GM18505 (cell line): ENCODE data around the gene NDE1.
A peak's percentile ranks its signal among the peaks of the same experiment; 100 is the strongest.
"Not testable (repeated sequence)": the region's sequence is repeated elsewhere in the genome, so short reads cannot be mapped to it uniquely, and the experiment has no call there.

Source experiments
- ATAC-seq: cut with Tn5 transposase; IDR thresholded peaks from one replicate; pipeline ENCODE4 v1.9.1; 2021; ENCODE audit not compliant: unreplicated experiment
- POLR2A ChIP-seq: IDR thresholded peaks from 4 replicates; pipeline ENCODE4 v1.6.1; 2011; ENCODE audit warnings: borderline replicate concordance; ENCODE audit not compliant: insufficient read depth, insufficient read length; ENCODE audit errors: extremely low read depth

The NDE1 gene

GRCh38 chr16:15641753-15642556, 8.1 kb upstream of the NDE1 start:
- no peak for ATAC-seq
- no peak for TF ChIP-seq POLR2A

- TF ChIP-seq POLR2A, result peak; percentile 84
- peak; percentile 54 for ATAC-seq
Observed at GRCh38 chr16:15642557-15643047, 7.4 kb upstream of the NDE1 start.

GRCh38 chr16:15643048-15643945, 6.7 kb upstream of the NDE1 start, which contains the start of gene MARF1:
MARF1 (minus strand) TSS chr16:15643154; CDS start chr16:15639233, 3,921 bp downstream.
- ATAC-seq, result peak; percentile 54
- peak; percentile 78 for TF ChIP-seq POLR2A

GRCh38 chr16:15643946-15644250, 6.1 kb upstream of the NDE1 start:
- ATAC-seq, result no peak
- TF ChIP-seq POLR2A, result no peak

- TF ChIP-seq POLR2A, result no peak
- ATAC-seq, result no peak
Observed at GRCh38 chr16:15644267-15644961, 5.6 kb upstream of the NDE1 start.

- ATAC-seq, result not testable (repeated sequence)
Observed at GRCh38 chr16:15644962-15645465, 5.0 kb upstream of the NDE1 start.

- ATAC-seq, result not testable (repeated sequence)
Observed at GRCh38 chr16:15646557-15647293, 3.3 kb upstream of the NDE1 start.

GRCh38 chr16:15647294-15648014, 2.6 kb upstream of the NDE1 start:
- no peak for TF ChIP-seq POLR2A

GRCh38 chr16:15648135-15648730, 1.8 kb upstream of the NDE1 start:
- no peak for ATAC-seq
- no peak for TF ChIP-seq POLR2A

More at GRCh38 chr16:15647294-15648014, 2.6 kb upstream of the NDE1 start:
- ATAC-seq, result no peak

GRCh38 chr16:15649311-15649710, 734 bp upstream of the NDE1 start:
- ATAC-seq, result not testable (repeated sequence)

GRCh38 chr16:15649727-15650018, 372 bp upstream of the NDE1 start:
- no peak for ATAC-seq
- TF ChIP-seq POLR2A, result no peak

GRCh38 chr16:15650698-15651171, 690 bp downstream of the NDE1 start:
- no peak for TF ChIP-seq POLR2A
- ATAC-seq, result peak; percentile 24
